ENCODE measurements around the gene R3HDM2. TPM values are rescaled to one million over a fixed set of nuclear protein-coding genes. Genes with fewer than 3 reads are reported as not detected.
"Not testable (repeated sequence)": the region's sequence is repeated elsewhere in the genome, so short reads cannot be mapped to it uniquely, and the experiment has no call there.

R3HDM2 gene
- total RNA-seq, 1 donor from 2014 or later, result 65.1 TPM

DNA sequence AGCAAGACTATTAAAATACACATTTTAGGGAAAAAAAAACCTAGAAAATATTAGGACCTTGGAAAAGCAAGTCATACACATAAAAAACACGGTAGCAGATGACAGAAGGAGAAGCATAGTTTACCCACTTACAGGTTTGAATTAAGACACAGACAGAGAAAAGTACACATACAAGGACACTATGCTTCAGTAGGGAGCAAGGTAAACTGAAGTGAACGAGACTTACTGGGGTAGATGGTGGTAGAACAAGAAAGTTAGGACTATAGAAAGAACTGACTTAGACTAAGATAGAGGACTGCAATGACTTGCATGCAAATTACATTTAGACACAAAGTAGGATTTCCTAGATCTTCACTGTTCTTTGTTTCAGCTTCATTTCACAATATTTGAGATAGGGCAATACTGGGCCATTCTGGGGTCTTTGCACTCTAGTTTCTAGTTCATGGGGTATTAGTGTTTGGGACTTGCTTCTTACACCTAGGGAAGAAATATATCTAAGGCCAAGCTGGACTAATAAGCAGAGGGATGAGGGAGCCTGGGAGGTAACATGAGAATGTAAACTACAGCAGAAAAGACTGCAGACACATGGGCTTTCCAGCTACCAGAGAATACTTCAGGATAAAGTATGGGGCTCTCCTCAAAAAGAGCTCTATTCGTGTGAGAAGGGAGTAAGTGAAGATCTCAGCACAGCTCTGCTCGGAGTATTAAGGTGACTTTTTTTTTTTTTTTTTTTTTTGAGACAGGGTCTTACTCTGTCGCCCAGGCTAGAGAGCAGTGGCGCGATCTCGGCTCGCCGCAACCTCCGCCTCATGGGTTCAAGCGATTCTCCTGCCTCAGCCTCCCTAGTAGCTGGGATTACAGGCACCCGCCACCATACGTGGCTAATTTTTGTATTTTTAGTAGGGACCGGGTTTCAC is 152.1 kb downstream of the R3HDM2 start:
- intact Hi-C loops (cut with micrococcal nuclease), result no loop called here

DNA sequence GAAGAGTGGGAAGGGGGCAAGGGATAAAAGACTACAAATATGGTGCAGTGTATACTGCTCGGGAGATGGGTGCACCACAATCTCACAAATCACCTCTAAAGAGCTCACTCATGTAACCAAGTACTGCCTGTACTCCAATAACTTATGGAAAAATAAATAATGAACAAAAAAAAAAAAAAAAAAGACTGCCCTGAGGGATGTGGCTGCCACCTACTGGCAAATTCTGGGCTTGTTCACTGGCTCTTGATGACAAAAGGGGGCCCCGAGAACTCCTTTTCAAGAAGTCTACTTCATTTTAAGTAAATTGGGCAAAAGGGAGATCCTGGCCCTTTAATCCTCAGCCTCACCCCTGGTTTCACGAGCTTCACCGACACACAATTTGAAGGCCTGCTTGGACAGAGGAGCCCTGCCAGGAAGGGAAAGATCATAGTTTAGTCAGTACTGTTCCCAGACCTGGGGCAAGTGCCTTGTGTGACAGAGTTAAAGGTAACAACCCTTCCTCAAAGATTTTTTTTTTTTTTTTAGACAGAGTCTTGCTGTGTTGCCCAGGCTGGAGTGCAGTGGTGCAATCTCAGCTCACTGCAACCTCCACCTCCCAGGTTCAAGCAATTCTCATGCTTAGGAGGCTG is 153.8 kb downstream of the R3HDM2 start:
- intact Hi-C loops (cut with micrococcal nuclease), result no loop called here

DNA sequence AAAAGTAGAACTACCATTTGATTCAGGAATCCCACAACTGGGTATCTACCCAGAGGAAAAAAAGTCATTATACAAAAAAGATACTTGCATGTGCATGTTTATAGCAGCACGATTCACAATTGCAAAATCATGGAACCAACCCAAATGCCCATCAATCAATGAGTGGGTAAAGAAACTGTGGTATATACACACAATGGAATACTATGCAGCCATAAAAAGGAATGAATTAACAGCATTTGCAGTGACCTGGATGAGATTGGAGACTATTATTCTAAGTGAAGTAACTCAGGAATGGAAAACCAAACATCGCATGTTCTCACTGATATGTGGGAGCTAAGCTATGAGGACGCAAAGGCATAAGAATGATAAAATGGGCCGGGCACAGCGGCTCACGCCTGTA is 154.6 kb downstream of the R3HDM2 start:
- intact Hi-C loops (cut with micrococcal nuclease), result not testable (repeated sequence)

DNA sequence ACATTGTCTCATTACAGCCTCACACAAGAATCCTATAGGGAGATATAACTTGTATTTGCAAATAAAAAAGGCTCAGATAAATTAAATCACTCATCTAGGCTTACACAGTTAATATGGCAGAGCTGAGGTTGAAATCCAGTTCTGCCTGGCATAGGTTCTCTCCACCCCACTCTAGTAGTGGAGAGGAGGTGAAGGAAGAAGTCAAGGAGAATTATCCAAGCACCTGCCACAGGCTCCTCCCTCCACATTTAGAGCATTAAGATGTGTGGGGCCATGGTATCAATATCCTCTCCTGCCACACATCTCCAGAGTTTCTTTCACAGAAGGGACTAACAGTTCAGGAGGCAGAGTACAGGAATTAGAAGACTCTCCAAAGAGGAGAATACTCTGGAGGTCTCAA is 157.3 kb downstream of the R3HDM2 start:
- intact Hi-C loops (cut with micrococcal nuclease), result no loop called here

DNA sequence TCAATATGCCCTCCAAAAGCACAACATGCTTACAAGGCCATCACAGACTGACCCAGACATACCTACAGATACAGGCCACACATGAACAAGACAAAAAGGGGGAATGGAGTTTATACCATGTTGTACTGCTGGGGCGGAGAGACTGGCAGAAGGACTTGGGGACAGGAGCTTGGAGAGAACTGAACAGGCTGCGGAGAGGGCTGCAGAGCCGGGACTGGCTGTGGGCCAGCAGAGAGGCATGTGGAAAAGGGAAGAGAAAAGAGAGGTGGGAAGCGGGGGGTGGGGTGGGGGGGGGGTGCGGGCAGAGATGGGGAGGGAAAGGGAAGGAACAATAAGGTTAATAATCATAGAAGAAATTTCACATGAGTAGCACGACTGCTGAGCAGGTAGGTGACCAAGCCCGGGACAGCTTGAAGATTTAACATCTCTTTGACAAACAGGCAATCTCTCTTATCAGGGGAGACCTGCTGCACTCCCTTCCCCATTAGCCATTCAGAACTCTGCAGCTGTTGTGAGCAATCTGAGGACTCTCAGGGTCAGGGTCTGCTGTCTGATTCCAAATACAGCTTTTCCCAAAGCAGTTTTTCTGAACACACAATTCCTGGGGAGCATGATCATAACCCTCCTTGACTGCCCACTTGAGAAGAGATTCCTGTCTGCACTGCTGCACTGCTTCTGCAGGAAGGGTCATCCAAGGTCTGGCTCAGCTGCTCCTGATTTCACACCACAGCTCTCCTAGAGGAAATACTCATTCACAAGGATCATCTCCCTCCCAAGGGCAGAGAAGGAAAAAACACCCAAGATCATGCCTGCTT is 158.3 kb downstream of the R3HDM2 start:
- intact Hi-C loops (cut with micrococcal nuclease), result no loop called here

DNA sequence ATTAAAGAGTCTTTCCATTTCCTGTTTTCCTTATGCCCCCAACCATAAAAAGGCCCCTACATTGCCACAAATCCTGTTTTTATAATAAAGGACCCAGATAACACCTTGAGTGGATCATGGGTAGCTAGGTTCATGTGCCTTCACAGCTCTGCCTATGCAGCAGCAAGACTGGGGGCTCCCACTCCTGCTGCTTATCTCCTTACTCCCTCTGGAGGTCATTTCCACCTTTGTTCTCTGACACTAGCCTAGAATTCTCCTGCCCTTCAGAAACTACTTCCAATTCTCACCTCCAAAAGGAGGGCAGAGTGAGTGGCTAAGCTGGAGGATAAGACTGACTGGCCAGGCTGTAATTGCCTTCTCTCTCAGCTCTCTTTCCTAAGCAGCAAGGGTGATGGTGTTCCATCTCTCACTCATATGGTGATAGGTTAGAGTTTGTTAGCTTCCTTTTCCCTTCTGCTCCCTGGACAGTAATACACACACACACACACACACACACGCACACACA is 159.8 kb downstream of the R3HDM2 start:
- intact Hi-C loops (cut with micrococcal nuclease), result no loop called here

DNA sequence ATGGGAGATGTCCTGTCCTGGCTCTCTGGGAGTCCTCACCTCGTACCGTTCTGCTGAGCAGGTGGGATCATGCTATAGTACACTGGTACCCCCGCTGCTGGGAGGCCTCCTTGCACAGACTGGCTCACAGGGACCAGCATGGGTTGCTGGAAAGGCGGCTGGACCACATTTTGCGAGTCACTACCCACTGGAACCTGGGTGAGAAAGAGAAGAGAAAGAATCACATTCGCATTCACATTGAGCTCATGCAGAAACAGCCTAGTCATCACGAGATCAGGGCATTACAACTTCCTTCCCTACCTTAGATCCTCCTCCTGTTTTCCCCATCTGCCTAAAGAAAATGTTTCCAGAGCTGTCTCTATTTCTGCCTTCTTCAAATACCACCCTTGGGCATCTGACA is 162.6 kb downstream of the R3HDM2 start:
- intact Hi-C loops (cut with micrococcal nuclease), result no loop called here

DNA sequence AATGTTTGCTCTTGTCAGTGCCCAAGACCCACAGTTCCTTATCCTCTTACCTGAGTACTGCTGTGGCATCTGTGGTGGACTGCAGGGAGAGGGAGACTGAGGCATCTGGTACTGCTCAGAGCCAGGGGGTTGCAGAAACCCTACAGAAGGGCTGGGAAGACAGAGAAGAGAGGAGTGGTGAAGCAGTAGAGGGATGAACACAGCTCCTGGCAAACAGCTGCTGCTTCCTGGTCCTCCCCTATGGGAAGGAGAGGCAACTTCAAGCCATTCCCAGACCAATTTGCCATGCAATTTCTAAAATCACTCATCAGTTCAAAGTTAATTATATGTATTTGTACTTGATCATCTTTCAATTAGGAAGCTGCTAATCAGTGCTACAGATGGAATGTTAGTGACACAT is 164.2 kb downstream of the R3HDM2 start:
- intact Hi-C loops (cut with micrococcal nuclease), result no loop called here

DNA sequence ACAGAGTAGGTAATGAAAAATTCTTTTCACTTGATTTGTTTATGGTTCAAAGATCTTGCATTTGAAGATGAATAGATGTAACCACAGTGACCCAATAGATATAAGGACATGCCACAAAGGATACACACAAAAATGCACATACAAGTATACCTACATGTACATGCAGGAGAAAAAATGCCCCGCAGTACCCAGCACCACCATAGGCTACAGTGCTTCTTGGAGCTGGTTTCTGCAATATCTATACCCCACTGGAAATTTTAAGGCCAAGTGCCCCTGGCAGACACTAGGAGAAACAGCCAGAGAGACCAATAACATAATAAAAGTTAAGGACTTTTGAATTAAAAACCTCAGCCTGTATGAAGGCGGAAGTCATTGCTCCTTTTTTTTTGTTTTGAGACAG is 167.7 kb downstream of the R3HDM2 start:
- intact Hi-C loops (cut with micrococcal nuclease), result loop anchor here (2.0 kb wide), 2 partner anchors 190 to 200 kb away; no protein-coding TSS in a partner anchor

DNA sequence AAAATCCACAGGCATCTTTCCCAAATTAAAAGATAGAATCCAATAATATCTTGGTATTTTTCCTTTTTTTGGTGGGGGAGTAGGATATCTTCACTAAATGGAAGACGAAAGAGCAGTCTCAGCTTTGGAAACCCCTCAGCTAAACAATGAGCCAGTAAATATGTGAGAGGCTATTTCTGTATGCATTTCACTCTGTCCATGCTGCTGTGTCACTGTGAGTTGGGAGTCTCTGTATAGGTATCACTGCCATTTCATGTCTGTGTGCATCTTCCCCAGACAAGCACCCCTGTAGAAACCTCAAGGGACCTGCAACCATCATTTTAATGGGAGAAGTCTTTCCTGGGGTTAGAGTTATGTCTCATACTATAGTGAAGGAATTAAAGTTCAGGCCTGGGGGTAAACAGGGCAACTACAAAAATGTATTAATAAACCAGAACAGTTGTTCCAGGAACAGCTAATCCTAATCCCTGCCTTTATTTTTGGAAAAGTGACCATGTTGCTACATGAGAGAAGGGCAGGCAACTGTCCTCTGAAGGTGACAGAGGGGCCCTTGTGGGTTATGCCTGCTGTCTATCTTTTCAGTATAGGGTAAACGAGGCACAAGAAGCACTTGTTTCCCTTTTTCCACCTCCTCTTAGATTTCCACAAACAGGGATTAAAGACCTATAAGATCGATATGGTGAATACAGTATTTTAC is 168.6 kb downstream of the R3HDM2 start:
- intact Hi-C loops (cut with micrococcal nuclease), result loop anchor here (2.0 kb wide), 2 partner anchors 191 to 201 kb away; no protein-coding TSS in a partner anchor

DNA sequence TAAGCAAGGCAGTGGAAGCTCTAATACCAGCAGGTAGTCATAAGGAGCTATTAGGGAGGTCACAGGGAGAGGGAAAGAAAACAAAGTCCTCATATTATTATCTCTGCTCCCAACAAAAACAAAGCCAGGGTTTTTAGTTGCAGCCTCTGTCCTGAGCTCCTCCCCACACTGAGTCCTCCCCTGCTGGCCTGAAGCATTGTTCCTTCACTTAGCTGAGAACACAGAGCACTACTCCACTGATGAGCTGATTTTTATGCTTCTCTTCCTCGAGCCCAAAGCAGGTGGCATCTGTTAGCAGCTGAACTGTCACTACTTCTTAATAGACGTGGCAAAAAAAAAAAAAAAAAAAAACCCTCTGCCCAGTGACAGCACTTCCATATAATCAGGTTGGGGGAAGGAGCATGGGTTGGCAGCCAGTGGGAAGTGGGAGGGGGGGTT is 169.4 kb downstream of the R3HDM2 start:
- intact Hi-C loops (cut with micrococcal nuclease), result no loop called here

DNA sequence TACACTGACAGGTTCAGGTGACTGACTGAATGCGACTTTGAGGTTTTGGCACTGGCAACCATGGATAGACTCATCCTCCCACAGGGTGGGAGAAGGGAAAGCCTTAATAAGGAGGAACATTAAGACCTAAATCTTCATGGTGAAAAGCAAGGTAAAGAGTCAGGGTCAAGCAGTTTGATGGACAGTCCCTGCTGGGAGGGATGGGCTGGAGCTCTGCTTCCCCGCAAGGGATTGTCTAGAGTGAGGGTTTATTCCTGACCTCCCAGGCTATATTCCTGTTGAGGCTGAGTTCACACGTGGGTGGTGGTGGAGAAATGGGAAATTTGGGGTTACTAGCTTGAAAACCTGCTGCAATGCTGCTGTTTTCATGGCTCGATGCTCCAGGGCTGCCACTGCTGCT is 170.5 kb downstream of the R3HDM2 start:
- intact Hi-C loops (cut with micrococcal nuclease), result no loop called here

DNA sequence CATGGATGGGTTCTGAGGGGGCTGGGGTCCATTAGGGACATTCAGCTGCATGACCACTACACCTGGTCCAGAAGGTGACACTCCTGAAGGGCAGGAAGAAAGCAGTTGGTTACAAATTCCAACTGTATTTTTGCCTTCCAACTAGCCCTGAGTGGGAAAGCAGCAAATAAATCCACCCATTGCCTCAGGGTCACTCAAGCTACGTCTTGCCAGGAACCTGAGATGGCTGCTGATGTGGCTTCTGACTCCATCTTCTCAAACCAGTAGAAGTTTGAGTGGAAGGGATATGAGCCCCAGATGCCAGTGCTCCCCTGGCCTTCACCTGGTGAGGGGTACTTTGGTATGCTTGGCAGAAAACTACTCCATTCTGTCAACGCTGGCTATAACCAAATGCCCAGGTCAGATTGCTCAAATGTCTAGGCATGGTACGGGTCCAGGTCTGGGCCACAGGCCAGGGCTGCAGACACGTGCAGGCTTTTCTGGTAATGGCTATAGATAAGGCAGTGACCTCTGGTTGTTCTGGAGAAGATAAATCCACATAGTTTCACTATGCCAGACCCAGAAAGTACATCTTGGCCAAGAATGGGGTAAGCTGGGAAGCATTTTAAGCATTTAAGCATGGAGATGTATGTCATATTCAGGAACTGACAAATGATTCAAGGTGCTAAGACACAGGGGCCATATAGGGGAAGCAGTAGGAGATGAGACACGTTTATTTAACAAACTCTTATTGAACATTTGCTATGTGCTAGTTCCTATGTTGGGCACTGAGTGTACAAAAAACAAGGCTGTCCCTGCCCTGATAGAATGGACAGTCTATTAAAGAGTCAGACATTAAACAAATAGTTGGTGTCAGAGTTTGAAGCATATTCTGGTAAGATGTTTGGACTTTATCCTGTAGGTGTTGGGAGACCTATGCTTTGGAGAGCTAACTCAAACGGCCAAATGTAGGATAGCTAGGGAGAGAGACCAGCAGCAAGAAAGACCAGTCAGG is 171.6 kb downstream of the R3HDM2 start:
- intact Hi-C loops (cut with micrococcal nuclease), result no loop called here

DNA sequence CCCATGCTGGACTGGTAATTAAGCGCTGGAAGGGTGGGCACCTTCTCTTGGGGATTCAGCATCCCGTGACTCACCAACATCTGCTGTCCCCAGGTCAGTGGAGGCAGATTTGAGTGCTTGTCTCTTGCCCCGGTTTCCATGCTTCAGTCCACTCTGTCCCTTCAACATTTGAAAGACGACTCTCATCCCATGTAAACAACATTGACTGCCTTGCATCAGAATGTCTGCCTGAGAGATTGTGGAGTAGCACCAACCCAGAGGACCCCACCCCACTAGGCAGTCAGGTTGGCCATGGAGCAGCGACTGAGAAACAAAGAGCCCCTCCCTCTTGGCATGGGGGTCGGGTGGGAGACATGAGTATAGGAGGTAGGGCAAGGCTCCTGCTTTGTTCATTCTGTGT is 174.9 kb downstream of the R3HDM2 start:
- intact Hi-C loops (cut with micrococcal nuclease), result no loop called here

DNA sequence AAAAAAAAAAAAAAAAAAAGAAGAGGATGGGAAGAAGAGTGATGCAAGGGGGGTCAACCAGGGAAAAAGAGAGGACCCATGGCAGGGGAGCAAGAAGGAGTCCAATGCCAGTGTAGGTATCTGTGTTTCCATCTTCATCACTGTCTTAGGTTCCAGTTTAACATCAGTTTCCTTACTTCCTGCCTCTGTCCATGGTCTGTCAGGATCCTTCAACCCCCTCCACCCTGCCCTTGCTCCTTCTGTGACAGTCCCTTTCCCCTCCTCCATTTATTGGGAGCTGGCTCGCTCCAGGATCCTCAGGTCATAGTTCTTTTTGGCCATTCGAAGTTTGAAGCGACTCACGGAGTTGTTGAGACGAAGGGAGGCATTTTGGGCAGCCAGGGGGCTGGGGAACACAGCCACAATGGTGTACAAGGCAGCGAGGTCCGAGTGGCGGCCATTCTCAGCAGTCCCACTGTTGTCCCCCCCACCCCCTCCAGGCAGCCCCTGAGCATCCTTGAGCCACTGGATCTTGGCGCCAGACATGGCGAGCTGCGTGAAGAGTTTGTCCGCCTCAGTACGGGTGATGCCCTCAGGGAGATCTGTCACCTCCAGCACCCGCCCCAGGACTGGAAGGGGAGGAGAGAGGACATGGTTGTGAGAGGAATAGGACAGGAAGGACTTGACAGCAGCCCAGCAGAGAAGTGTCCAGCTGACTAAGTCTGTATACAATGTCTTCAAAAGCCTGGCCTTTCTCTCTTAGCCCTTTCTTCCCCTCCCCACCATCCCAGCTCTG is 176.2 kb downstream of the R3HDM2 start:
- intact Hi-C loops (cut with micrococcal nuclease), result no loop called here

DNA sequence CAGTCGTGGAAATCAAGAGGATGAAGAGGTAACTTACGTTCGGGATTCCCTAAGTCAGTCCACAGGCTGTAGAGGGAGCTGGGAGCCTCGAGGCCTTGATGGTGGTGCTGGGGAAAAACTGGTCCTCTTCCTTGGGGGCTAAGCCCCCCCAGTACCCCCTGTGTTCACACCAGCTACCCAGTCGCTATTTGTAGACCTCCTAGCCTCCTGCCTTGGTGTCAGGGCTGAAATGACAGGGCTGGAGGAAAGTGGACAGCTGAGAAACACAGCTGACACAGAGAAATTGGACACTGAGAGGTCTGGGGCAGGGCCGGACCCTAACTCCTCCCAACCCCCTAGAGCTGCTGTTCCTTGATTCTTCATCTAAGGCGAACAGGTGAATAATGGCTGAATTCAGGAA is 179.9 kb downstream of the R3HDM2 start, which contains the start of gene STAC3:
TSS of gene STAC3 (minus strand) at position 232 of the 400 bp plus-strand sequence. CDS start 1,551 bp downstream, outside the sequence.
- intact Hi-C loops (cut with micrococcal nuclease), result no loop called here

DNA sequence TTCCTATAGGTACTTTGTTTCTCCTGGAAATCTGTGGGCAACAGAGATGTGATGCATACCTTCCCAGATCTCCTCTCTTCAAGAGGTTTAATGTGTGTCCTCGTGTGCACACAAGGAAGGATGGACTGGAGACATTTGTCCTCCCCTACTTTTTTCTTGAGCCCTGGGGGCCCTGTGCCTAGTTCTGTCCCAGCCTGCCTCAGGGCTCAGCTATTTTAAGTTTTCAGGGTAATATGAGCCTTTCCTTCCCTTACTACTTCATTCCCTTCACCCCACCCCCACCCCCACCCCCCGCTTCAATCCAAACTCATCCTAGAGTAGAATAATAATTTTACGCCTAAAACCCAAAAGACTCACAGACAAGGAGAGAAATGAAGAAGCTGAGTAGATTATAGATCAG is 180.3 kb downstream of the R3HDM2 start:
- intact Hi-C loops (cut with micrococcal nuclease), result no loop called here

DNA sequence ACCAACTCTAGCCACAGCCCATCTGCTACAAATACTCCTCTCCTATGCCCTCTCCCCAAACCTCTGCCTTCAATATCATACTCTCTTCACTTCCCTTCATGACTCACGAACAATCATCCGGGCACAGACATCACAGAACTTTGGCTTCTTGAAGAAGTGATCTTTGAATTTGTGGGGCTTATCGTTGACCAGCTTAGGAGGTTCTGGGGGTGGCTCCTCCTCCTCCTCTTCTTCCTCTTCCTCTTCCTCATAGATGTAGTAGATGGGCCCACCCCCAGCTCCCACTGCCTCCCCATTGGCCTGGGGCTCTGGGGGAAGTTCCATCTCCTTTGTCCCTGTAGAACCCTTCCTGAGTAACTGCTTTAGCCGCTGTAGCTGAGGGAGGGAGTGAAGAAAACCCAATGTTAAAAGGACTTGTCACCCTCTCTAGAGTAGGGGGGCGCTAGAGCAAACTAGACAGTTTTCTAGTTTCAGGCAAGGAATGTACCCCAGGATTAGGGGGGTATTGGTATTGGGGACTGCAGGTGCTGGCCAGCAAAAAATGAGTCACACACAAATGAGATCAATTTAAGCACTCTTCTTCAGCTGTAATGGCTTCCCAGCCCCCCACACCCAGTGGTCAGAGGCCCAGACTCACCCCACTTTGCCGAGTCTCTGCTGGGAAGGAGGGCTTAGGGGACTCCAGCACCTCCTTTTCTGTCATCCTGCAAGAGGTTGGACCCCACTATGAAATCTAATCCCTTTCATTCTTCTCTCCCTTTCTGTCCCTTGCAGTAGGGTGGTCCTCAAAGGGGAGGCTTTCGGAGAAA is 181.7 kb downstream of the R3HDM2 start:
- intact Hi-C loops (cut with micrococcal nuclease), result no loop called here

All from T-helper 2 cell treated with Interferon-gamma antibody and Interleukin-4, amounts not matched to agents 100 ng/mL and 5 ng/mL, for 36 hours (primary cell).